Measurements from ENCODE around the gene NEB. TPM values are rescaled to one million over a fixed set of nuclear protein-coding genes. Genes with fewer than 3 reads are reported as not detected.
"Not testable (repeated sequence)": the region's sequence is repeated elsewhere in the genome, so short reads cannot be mapped to it uniquely, and the experiment has no call there.

The NEB gene
- total RNA-seq, 1 experiment from 2014 or later, result not detected

DNA sequence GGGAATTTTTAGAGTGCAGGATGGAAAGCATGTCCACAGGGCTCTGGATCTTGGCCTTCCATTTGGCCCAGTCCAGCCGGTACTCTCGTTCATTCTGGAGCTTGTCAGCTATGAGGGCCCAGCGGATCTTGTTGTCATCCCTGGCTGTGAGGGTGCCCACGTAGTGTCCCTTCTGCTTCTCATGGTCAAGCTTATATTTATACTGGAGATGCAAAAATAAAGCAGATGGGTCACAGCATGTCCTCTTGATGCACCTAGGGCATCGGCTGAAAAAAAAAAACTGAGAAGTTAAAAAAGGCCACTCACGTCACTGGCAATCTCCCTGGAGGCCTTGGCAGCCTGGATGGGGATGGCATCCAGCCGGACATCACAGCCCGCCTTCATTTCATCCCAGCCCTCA is 164.1 kb downstream of the NEB start:
- DNase-seq, result no peak
- Histone ChIP-seq H3K27me3 (no peaks in the 10 kb centered on the region), H3K4me3 (no peak overlapping the region), H3K36me3 (no peaks in the 10 kb centered on the region), H3K9me3 (no peaks in the 10 kb centered on the region)

DNA sequence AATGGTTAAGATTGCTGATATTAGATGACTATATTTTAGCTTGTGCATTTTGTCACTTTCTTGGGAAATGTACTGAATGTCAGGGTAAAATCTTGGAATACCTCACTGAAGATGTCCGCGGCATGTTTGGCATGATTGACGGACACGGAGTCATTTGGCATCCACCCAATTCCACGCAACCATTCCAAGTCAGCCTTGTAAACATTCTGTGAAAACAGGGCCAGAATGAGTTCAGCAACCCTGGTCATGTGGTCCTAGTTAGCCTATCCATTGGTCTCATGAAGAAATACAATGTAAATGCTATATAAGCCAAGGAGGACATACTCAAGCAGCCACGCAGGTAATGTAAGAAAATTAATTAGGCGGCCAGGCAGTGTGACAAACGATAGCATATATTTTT is 165.1 kb downstream of the NEB start:
- H3K4me3 ChIP-seq, result no peak overlapping the region
- no peaks in the 10 kb centered on the region for H3K27me3 ChIP-seq
- no peaks in the 10 kb centered on the region for H3K36me3 ChIP-seq
- H3K9me3 ChIP-seq, result no peaks in the 10 kb centered on the region
- DNase-seq, result no peak

DNA sequence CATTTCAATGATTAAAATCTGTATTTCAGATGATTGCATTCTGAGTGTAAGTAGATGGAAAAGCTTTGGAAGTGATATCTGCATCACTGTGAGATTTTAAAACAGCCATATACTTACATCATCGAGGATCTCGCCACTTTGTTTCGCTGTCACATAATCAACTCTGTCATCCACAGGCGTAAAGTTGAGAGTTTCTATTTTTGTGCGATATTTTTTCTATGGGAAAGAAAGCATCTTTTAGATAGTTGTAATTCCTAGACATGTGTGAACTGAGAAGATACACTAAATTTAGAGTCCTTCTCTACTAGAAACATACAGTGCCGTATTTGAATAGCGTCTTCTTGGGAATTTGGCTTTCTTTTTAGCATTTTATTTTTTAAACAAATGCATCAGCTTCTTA is 165.8 kb downstream of the NEB start:
- no peaks in the 10 kb centered on the region for H3K36me3 ChIP-seq
- DNase-seq, result no peak
- no peaks in the 10 kb centered on the region for H3K9me3 ChIP-seq
- H3K4me3 ChIP-seq, result no peak overlapping the region
- H3K27me3 ChIP-seq, result no peaks in the 10 kb centered on the region

DNA sequence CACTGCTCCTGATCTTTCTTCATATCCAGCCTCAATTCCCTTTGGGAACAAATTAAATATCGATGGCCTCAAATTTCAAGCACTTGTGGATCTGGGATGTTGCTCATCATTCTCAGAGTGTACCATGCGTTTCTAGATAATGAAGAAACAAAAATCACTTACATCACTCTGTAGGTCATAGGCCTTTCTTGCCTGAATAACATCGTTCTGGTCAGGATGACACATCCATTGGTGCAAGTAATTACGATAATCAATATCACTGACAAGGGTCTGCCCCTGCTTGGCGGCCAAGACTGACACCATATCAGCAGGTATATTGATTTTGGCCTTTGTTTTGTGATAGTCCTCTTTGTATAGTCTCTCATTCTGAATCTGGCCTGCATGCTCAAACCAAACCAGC is 167.3 kb downstream of the NEB start:
- Histone ChIP-seq H3K27me3 (no peaks in the 10 kb centered on the region), H3K4me3 (no peak overlapping the region), H3K9me3 (no peaks in the 10 kb centered on the region), H3K36me3 (no peaks in the 10 kb centered on the region)
- DNase-seq, result no peak

DNA sequence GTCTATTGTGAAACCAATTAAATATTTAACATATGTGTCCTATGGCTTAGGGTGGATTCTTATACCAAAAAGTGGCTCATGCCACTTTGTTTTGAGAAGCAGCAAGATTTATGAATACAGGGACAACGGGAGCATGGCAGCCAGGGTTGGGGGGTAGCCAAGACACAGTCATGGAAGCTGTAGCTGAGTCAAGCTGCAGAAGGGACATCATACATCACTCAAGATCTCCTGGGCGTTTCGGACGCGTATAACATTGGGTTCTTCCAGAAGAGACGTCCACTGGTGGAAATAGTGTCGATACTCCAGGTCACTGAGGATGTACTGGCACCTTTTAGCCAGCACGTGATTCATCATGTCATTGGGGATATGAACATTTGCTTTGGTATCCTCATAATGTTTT is 171.9 kb downstream of the NEB start:
- Histone ChIP-seq H3K27me3 (no peaks in the 10 kb centered on the region), H3K36me3 (no peaks in the 10 kb centered on the region), H3K9me3 (no peaks in the 10 kb centered on the region), H3K4me3 (no peak overlapping the region)
- no peak for DNase-seq

DNA sequence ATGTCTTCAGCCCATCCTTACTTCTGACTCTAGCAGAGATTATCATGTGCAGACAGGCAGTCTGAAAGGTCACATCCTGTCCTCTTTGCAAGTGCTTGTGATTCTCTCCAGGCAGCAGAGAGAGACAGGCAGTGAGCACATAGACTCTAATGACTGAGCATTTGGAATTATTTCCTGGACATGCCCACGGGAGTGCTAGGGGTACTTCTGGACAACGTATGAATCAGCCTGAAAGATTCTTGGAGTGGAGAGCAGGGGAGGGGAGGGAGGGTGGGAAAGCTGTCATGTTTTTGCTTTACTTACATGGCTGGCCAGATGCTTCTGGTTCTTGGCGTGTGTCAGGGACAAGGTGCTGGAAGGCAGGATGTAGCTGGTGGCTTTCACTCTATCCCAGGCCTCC is 174.0 kb downstream of the NEB start:
- DNase-seq, result peak; percentile 16
- H3K9me3 ChIP-seq, result no peaks in the 10 kb centered on the region
- H3K36me3 ChIP-seq, result no peaks in the 10 kb centered on the region
- H3K4me3 ChIP-seq, result no peak overlapping the region
- no peaks in the 10 kb centered on the region for H3K27me3 ChIP-seq

DNA sequence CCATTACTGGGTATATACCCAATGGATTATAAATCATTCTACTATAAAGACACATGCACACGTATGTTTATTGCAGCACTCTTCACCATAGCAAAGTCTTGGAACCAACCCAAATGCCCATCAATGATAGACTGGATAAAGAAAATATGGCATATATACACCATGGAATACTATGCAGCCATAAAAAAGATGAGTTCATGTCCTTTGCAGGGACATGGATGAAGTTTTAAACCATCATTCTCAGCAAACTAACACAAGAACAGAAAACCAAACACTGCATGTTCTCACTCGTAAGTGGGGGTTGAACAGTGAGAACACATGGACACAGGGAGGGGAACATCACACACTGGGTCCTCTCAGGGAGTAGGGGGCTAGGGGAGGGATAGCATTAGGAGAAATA is 174.8 kb downstream of the NEB start:
- H3K27me3 ChIP-seq, H3K36me3 ChIP-seq, H3K9me3 ChIP-seq, H3K4me3 ChIP-seq, DNase-seq: not testable (repeated sequence)

DNA sequence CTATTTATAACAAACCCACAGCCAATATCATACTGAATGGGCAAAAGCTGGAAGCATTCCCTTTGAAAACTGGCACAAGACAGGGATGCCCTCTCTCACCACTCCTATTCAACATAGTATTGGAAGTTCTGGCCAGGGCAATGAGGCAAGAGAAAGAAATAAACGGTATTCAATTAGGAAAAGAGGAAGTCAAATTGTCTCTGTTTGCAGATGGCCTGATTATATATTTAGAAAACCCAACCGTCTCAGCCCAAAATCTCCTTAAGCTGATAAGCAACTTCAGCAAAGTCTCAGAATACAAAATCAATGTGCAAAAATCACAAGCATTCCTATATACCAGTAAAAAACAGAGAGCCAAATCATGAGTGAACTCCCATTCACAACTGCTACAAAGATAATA is 176.4 kb downstream of the NEB start:
- H3K36me3 ChIP-seq, result not testable (repeated sequence)

DNA sequence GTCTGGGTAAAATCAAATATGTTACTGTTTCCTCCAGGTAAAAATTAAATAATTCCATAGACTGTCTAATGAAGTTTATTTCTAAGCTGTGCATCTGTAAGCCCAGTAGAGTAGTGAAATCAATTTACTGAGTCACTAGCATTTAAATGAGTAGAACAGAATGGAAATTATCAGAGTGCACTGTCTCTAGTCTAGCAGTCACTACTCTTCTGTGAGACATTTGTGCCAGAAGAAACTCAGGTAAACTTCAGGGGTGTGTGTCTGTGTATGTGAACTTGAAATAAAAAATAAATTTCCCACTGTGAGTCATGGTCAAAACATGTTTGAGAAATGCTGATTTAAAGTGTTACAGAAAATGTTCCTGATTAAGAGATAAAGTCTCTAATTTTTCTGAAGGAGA is 178.2 kb downstream of the NEB start:
- DNase-seq, result no peak
- Histone ChIP-seq H3K4me3 (no peak overlapping the region), H3K36me3 (no peaks in the 10 kb centered on the region), H3K27me3 (no peaks in the 10 kb centered on the region), H3K9me3 (no peaks in the 10 kb centered on the region)

More for the DNA sequence above, 176.4 kb downstream of the NEB start:
- not testable (repeated sequence) for DNase-seq, H3K9me3 ChIP-seq, H3K4me3 ChIP-seq, H3K27me3 ChIP-seq

DNA sequence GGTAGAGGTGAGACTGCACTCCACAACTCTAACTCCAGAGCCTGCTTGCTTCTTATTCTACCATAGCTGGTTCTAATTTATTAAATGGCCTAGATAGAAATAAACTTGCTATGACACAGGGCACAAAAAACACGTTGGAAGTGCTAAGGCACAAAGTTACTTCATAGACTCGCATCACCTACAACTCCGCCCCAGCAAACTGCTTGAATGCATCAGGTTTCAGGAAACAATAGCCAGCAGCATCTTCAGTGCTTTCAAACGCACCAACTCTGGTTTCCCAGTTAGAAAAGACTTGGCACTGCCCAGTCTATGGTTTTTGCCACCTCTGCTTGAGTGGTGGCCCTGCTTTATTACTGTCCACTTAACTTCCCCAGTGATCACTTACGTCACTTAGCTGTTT is 182.0 kb downstream of the NEB start:
- no peak overlapping the region for H3K4me3 ChIP-seq
- no peaks in the 10 kb centered on the region for H3K9me3 ChIP-seq
- H3K27me3 ChIP-seq, result no peaks in the 10 kb centered on the region
- DNase-seq, result no peak
- no peaks in the 10 kb centered on the region for H3K36me3 ChIP-seq

DNA sequence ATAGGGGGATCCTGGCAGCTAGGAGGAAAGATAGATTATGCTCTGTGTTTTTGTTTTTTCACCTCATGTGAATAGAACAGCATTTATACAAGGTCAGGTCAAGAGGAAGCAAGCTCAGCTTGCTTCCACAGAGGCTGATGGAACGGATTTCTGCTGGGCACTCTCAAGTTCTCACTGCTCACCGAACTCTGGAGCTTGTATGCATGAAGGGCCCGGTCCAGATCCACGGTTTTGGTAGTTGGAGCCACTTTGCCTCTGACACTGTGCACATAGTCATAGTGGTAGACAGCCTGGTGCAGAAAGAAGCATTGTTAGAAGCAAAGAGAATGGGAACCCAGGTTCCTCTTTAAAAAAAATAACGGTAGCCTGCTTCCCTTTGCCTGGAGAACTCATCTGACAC is 182.7 kb downstream of the NEB start:
- no peak for DNase-seq
- Histone ChIP-seq H3K27me3 (no peaks in the 10 kb centered on the region), H3K9me3 (no peaks in the 10 kb centered on the region), H3K4me3 (no peak overlapping the region), H3K36me3 (no peaks in the 10 kb centered on the region)

DNA sequence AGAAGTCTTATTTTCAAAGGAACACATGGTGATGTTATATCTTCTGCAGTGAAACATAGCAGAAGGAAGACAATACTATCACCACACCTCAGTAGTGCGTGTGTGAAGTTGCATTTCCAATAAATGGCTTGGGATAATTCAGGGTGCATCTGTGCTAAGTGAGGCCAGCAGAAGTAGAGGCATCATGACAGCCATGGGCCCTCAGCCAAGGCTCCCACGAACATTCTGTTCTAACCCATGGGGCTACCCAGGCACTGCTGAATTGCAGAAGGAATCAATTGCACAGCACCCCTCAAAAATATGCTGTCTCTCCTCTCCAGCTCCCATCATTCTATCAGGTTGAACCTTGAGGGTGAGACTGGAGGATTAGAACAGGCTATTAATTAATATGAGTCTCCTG is 185.1 kb downstream of the NEB start:
- no peak for DNase-seq
- H3K27me3 ChIP-seq, result no peaks in the 10 kb centered on the region

DNA sequence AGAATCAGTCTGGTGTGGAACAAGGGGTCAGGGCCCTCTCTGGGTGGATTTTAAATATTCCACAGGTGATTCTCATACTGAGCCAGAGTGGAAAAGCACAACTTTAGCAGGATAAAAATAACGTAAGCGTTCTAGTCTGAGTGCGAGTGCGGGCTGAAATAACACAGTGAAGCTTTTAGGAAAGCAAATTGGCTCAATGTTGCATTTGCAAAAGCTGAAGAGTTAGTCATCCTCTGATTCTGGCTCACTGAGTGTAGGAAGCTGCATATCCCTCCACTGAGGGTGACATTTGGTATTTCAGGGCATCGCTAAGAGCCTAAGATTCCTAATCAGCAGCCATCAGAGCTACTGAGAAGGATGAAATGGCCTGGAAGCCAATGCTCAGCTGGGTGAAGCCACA is 189.8 kb downstream of the NEB start:
- no peak overlapping the region for H3K4me3 ChIP-seq
- no peaks in the 10 kb centered on the region for H3K36me3 ChIP-seq

More for the DNA sequence above, 185.1 kb downstream of the NEB start:
- H3K36me3 ChIP-seq, result no peaks in the 10 kb centered on the region
- no peak overlapping the region for H3K4me3 ChIP-seq
- H3K9me3 ChIP-seq, result no peaks in the 10 kb centered on the region

DNA sequence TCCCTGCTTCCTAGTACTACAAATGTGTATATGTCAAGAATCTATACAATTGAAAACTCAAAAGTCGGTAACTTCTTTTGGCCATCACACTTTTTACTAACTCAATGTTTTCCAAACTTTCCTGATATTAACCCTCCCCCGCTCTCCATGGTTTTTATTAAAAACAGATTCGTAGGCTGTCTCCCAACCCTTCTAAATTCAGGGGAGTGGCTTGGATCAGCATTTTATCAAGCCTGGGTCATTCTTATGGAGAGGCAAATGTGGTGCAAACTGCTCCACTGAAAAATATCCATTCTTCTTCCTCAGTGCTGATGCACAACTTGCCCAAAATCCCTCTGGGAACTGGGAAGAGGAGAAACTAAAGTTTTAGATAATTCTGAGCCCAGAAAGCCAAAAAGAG is 190.4 kb downstream of the NEB start:
- no peaks in the 10 kb centered on the region for H3K9me3 ChIP-seq
- H3K27me3 ChIP-seq, result no peaks in the 10 kb centered on the region
- DNase-seq, result no peak
- no peaks in the 10 kb centered on the region for H3K36me3 ChIP-seq
- H3K4me3 ChIP-seq, result no peak overlapping the region

More for the DNA sequence above, 189.8 kb downstream of the NEB start:
- H3K9me3 ChIP-seq, result no peaks in the 10 kb centered on the region
- no peak for DNase-seq
- H3K27me3 ChIP-seq, result no peaks in the 10 kb centered on the region

DNA sequence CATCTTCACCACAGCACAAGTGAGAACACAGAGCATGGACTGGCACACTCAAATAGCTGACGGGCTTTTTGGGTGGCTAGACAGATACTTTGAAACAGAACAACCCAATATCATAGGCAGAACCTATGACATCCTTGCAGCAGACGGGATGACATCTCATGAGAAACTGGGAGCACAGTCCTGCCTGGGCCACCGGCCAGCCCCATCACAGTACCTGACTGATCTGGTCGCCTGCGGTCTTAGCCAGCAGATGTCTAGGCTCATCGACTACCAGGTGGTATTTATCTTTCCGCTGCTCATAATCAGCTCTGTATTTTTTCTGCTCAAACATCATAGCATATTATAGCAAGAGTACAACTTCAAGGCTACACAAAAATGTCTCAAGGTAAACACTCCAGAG is 200.3 kb downstream of the NEB start:
- no peaks in the 10 kb centered on the region for H3K9me3 ChIP-seq
- H3K36me3 ChIP-seq, result no peaks in the 10 kb centered on the region
- DNase-seq, result no peak
- no peaks in the 10 kb centered on the region for H3K27me3 ChIP-seq
- no peak overlapping the region for H3K4me3 ChIP-seq

DNA sequence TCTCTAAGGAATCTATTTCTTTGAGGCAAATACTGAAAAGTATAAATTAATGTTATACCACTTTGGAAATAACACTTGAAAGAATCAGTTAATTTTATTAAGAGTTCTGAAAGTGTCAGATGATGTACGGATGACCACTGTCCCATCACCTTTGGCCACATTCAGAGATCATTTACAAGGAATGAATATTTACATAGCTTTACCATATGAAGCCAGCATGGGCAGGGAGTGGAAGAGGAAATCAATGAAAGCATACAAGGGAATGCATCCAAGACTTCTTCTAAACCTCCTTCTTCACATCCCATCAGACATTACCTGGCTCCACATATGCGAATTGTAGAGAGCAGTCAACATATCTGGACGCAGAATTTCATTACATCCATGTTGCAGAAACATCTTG is 201.1 kb downstream of the NEB start:
- H3K27me3 ChIP-seq, result no peaks in the 10 kb centered on the region
- no peaks in the 10 kb centered on the region for H3K36me3 ChIP-seq
- no peaks in the 10 kb centered on the region for H3K9me3 ChIP-seq
- H3K4me3 ChIP-seq, result no peak overlapping the region
- DNase-seq, result no peak

DNA sequence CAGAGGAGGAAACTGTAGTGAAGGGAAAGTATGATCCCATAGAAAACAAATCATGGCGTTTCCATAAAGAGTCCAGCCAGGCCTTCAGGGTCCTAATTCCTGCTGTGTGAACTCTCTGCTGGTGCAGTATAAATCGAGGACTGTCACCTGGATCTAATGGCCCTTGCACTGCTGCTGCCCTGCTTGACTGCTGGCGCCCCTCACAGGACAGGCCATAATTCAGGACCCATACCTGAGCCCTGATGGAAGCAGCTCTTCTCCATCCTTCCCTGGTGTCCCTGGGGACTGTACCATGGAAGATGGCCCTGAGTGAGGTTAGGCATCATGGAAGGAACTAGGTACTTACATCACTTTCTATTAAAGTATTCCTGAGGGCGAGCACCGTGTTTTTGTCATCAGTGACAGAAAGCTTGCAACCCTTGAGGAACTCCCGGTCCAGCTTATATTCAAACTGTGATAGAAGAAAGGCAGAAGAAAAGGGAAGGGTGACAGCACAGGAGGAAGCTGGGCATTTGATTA is 207.6 kb downstream of the NEB start:
- no peak for DNase-seq
- no peaks in the 10 kb centered on the region for H3K9me3 ChIP-seq
- no peaks in the 10 kb centered on the region for H3K27me3 ChIP-seq
- no peak overlapping the region for H3K4me3 ChIP-seq
- no peaks in the 10 kb centered on the region for H3K36me3 ChIP-seq

DNA sequence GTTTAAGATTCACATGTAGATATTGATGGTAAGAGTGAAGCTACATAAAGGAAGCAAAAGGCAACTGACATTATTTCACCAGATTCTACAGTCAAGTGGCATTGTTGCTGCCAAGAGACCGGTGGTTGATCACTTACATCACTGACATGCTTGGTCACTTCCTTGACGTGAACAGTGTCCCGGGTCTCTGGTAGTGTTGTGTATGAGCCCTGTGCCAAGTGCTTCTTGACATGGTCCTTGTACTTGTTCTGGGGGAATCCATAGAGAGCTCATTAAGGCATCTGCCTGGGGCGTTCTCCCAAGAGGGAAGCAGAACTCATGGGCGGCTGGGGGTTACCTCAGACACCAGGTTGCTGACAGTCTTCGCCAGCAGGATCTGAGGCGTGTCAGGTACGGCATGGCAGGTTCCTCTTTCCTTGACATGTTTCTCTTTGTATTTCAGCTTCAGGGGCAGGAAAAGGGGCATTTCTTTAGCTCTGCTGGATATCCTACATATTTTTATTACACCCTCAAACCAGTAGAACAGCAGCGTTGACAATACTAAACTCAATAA is 208.4 kb downstream of the NEB start:
- no peak for DNase-seq
- no peaks in the 10 kb centered on the region for H3K36me3 ChIP-seq
- H3K27me3 ChIP-seq, result no peaks in the 10 kb centered on the region
- H3K4me3 ChIP-seq, result no peak overlapping the region
- no peaks in the 10 kb centered on the region for H3K9me3 ChIP-seq

DNA sequence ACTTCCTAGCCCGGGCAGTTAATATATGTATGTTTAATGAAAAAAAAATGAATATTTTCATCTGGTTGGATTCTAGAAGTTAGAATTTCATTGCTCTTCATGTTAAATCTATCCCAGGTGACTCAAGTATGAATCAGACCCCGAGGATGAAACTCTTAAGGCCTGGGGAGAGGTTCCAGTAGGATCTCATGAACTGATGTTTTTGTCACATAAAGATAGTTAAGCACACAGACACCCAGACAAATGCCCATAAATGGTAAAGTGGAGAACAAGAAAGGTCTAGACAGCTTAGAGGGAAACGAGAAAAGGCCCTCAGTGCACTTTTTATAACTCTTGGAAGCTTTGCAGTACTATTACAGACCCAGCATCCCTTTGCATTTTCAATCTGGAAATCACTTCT is 210.4 kb downstream of the NEB start:
- Histone ChIP-seq H3K36me3 (no peaks in the 10 kb centered on the region), H3K9me3 (no peaks in the 10 kb centered on the region), H3K4me3 (no peak overlapping the region), H3K27me3 (no peaks in the 10 kb centered on the region)
- DNase-seq, result no peak

Data from MG63 (cell line).